Measurements from ENCODE around the gene PRXL2B.

PRXL2B gene

GRCh38 chr1:2628191-2628932 is 41.8 kb downstream of the PRXL2B start:
- no peak for DNase-seq
- H3K27ac ChIP-seq (ENCODE audit: low read length), result no peak overlapping the region
- TF ChIP-seq EZH2 (optimal IDR thresholded peaks at IDR 0.05; ENCODE audit: low read depth, low read length) (no peak), CTCF (IDR thresholded peaks at IDR 0.05; ENCODE audit: low read length) (no peak), EZH2phosphoT487 (IDR thresholded peaks at IDR 0.05; ENCODE audit: low read length) (no peak)
- no peak overlapping the region for H3K9ac ChIP-seq (ENCODE audit: low read length)
- H3K9me2 ChIP-seq (replicated peaks; ENCODE audit: insufficient read depth, low read length), result no peaks in the 10 kb centered on the region
- H3K36me3 ChIP-seq (replicated peaks; ENCODE audit: insufficient read depth, low read length), result no peaks in the 10 kb centered on the region
- H2AFZ ChIP-seq (ENCODE audit: low read length), result no peak overlapping the region
- H3K27me3 ChIP-seq (replicated peaks; ENCODE audit: insufficient read depth, low read length), result peaks cover 89% of the 10 kb centered on the region
- H4K20me1 ChIP-seq (ENCODE audit: insufficient read depth, low read length), result no peaks in the 10 kb centered on the region
- no peaks in the 10 kb centered on the region for H3K79me2 ChIP-seq (ENCODE audit: low read length)
- no peaks in the 10 kb centered on the region for H3F3A ChIP-seq (ENCODE audit: insufficient read depth, low read length)
- H3K4me1 ChIP-seq (ENCODE audit: low read length), result no peaks in the 10 kb centered on the region
- H3K4me3 ChIP-seq (ENCODE audit: low read length), result no peak overlapping the region
- no peak overlapping the region for H3K4me2 ChIP-seq (ENCODE audit: low read depth, low read length)
- H3K9me3 ChIP-seq (replicated peaks; ENCODE audit: insufficient read depth, low read length), result no peaks in the 10 kb centered on the region

- no peak overlapping the region for H3K27ac ChIP-seq (ENCODE audit: low read length)
- H3F3A ChIP-seq (ENCODE audit: insufficient read depth, low read length), result no peaks in the 10 kb centered on the region
- no peak overlapping the region for H3K4me2 ChIP-seq (ENCODE audit: low read depth, low read length)
- no peak overlapping the region for H2AFZ ChIP-seq (ENCODE audit: low read length)
- no peaks in the 10 kb centered on the region for H4K20me1 ChIP-seq (ENCODE audit: insufficient read depth, low read length)
- no peaks in the 10 kb centered on the region for H3K79me2 ChIP-seq (ENCODE audit: low read length)
- DNase-seq, result no peak
- H3K9ac ChIP-seq (ENCODE audit: low read length), result no peak overlapping the region
- TF ChIP-seq EZH2phosphoT487 (IDR thresholded peaks at IDR 0.05; ENCODE audit: low read length), result no peak
- TF ChIP-seq EZH2 (optimal IDR thresholded peaks at IDR 0.05; ENCODE audit: low read depth, low read length), result no peak
- no peak for TF ChIP-seq CTCF (IDR thresholded peaks at IDR 0.05; ENCODE audit: low read length)
- peaks cover 89% of the 10 kb centered on the region for H3K27me3 ChIP-seq (replicated peaks; ENCODE audit: insufficient read depth, low read length)
- H3K36me3 ChIP-seq (replicated peaks; ENCODE audit: insufficient read depth, low read length), result no peaks in the 10 kb centered on the region
- H3K9me2 ChIP-seq (replicated peaks; ENCODE audit: insufficient read depth, low read length), result no peaks in the 10 kb centered on the region
- no peaks in the 10 kb centered on the region for H3K9me3 ChIP-seq (replicated peaks; ENCODE audit: insufficient read depth, low read length)
- no peak overlapping the region for H3K4me3 ChIP-seq (ENCODE audit: low read length)
- no peaks in the 10 kb centered on the region for H3K4me1 ChIP-seq (ENCODE audit: low read length)
Observed at GRCh38 chr1:2628933-2629626, 42.5 kb downstream of the PRXL2B start.

- H4K20me1 ChIP-seq (ENCODE audit: insufficient read depth, low read length), result no peaks in the 10 kb centered on the region
- peaks cover 84% of the 10 kb centered on the region for H3K27me3 ChIP-seq (replicated peaks; ENCODE audit: insufficient read depth, low read length)
- no peaks in the 10 kb centered on the region for H3K9me3 ChIP-seq (replicated peaks; ENCODE audit: insufficient read depth, low read length)
- no peak for TF ChIP-seq EZH2phosphoT487 (IDR thresholded peaks at IDR 0.05; ENCODE audit: low read length)
- TF ChIP-seq EZH2 (optimal IDR thresholded peaks at IDR 0.05; ENCODE audit: low read depth, low read length), result no peak
- TF ChIP-seq CTCF (IDR thresholded peaks at IDR 0.05; ENCODE audit: low read length), result no peak
- no peaks in the 10 kb centered on the region for H3F3A ChIP-seq (ENCODE audit: insufficient read depth, low read length)
- H2AFZ ChIP-seq (ENCODE audit: low read length), result no peak overlapping the region
- no peak for DNase-seq
- no peak overlapping the region for H3K27ac ChIP-seq (ENCODE audit: low read length)
- H3K4me1 ChIP-seq (ENCODE audit: low read length), result no peaks in the 10 kb centered on the region
- no peak overlapping the region for H3K4me2 ChIP-seq (ENCODE audit: low read depth, low read length)
- H3K79me2 ChIP-seq (ENCODE audit: low read length), result no peaks in the 10 kb centered on the region
- no peak overlapping the region for H3K9ac ChIP-seq (ENCODE audit: low read length)
- H3K9me2 ChIP-seq (replicated peaks; ENCODE audit: insufficient read depth, low read length), result no peaks in the 10 kb centered on the region
- no peak overlapping the region for H3K4me3 ChIP-seq (ENCODE audit: low read length)
- no peaks in the 10 kb centered on the region for H3K36me3 ChIP-seq (replicated peaks; ENCODE audit: insufficient read depth, low read length)
Observed at GRCh38 chr1:2629627-2630497, 43.3 kb downstream of the PRXL2B start.

All from MM.1S (cell line).